ENCODE data around the gene PKP1. TPM values are rescaled to one million over a fixed set of nuclear protein-coding genes. Genes with fewer than 3 reads are reported as not detected.

Gene PKP1
- total RNA-seq, 1 donor from 2014 or later, result 0.15 TPM

- no peak for DNase-seq (ENCODE audit: low read depth)
Measured at GRCh38 chr1:201281573-201281972, 1.7 kb upstream of the PKP1 start.

GRCh38 chr1:201282216-201282615 lies 1.1 kb upstream of the PKP1 start:
- no peak for DNase-seq (ENCODE audit: low read depth)

GRCh38 chr1:201283836-201284553 lies 689 bp downstream of the PKP1 start:
- DNase-seq (ENCODE audit: low read depth), result no peak

GRCh38 chr1:201284636-201285035 lies 1.3 kb downstream of the PKP1 start:
- DNase-seq (ENCODE audit: low read depth), result no peak

GRCh38 chr1:201285846-201286245 lies 2.5 kb downstream of the PKP1 start:
- no peak for DNase-seq (ENCODE audit: low read depth)

- DNase-seq (ENCODE audit: low read depth), result no peak
Measured at GRCh38 chr1:201286445-201286844, 3.1 kb downstream of the PKP1 start.

GRCh38 chr1:201288007-201288406 lies 4.7 kb downstream of the PKP1 start:
- no peak for DNase-seq (ENCODE audit: low read depth)

- no peak for DNase-seq (ENCODE audit: low read depth)
Measured at GRCh38 chr1:201288765-201289164, 5.5 kb downstream of the PKP1 start.

- DNase-seq (ENCODE audit: low read depth), result no peak
Measured at GRCh38 chr1:201290551-201290950, 7.2 kb downstream of the PKP1 start.

GRCh38 chr1:201291916-201292315 lies 8.6 kb downstream of the PKP1 start:
- DNase-seq (ENCODE audit: low read depth), result no peak

- DNase-seq (ENCODE audit: low read depth), result no peak
Measured at GRCh38 chr1:201294876-201295275, 11.6 kb downstream of the PKP1 start.

GRCh38 chr1:201295346-201295745 lies 12.0 kb downstream of the PKP1 start:
- DNase-seq (ENCODE audit: low read depth), result no peak

- peak; percentile 65 for DNase-seq (ENCODE audit: low read depth)
Measured at GRCh38 chr1:201295861-201296260, 12.6 kb downstream of the PKP1 start.

- no peak for DNase-seq (ENCODE audit: low read depth)
Measured at GRCh38 chr1:201296352-201296751, 13.0 kb downstream of the PKP1 start.

GRCh38 chr1:201298396-201299381 lies 15.4 kb downstream of the PKP1 start:
- no peak for DNase-seq (ENCODE audit: low read depth)

GRCh38 chr1:201299968-201300367 lies 16.7 kb downstream of the PKP1 start:
- DNase-seq (ENCODE audit: low read depth), result no peak

- no peak for DNase-seq (ENCODE audit: low read depth)
Measured at GRCh38 chr1:201300641-201301040, 17.3 kb downstream of the PKP1 start.

GRCh38 chr1:201302163-201303152 lies 19.2 kb downstream of the PKP1 start:
- no peak for DNase-seq (ENCODE audit: low read depth)

- DNase-seq (ENCODE audit: low read depth), result no peak
Measured at GRCh38 chr1:201304126-201304525, 20.8 kb downstream of the PKP1 start.

GRCh38 chr1:201305815-201306214 lies 22.5 kb downstream of the PKP1 start:
- no peak for DNase-seq (ENCODE audit: low read depth)

- no peak for DNase-seq (ENCODE audit: low read depth)
Measured at GRCh38 chr1:201307231-201307630, 23.9 kb downstream of the PKP1 start.
